AG09309 (cell line): Measurements from ENCODE around the gene EN2.

Experiments used
- DNase-seq: peaks from one replicate; pipeline ENCODE4 v3.0.0-alpha.2; 2010; ENCODE audit warnings: low read depth
- H3K4me3 ChIP-seq: 2 replicates; pipeline ENCODE4 v1.5.1; 2011; ENCODE audit warnings: mild to moderate bottlenecking, low read depth, low read length, moderate library complexity; ENCODE audit not compliant: control insufficient read depth
- CTCF ChIP-seq: IDR thresholded peaks from 2 replicates; pipeline ENCODE4 v1.5.1; 2011; ENCODE audit warnings: mild to moderate bottlenecking, low read depth, low read length, inconsistent platforms; ENCODE audit not compliant: insufficient read depth, control insufficient read depth; ENCODE audit errors: missing control alignments

The EN2 gene

GRCh38 chr7:155509725-155510551 is 52.0 kb downstream of the EN2 start:
- H3K4me3 ChIP-seq, result no peak overlapping the region
- TF ChIP-seq CTCF, result no peak
- DNase-seq, result no peak

DNA sequence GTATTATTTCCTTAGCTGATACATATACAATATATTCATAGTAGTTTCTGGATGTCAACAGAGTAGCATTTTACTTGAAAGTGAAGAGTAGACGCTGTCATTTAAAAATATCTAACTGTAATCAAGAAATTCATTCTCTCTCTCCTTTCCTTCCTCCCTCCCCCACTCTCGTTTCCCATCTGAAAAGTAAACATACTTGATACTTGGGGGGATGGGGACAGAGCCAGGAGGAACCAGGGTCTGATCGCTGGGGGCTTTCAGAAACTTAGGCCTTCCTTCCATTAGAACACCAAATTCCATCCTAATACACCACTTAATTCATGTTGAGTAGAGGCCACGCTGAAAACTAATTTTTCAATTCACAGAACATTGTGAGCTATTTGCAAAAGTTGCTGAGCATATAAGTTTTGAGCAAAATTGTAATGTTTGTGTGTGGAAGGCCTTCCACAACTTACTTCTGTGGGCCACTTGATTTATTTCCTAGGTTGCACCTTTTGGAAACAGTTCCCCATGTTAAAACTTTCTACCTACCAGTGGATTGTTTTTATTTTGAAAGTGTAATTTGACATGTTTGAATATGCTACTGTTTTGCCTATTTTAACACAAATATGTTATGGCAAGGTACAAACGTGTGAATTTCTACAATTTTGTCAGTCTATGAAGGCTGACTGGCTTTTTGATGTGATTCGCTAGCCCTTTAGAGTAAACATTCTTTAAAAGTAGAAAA is 53.2 kb downstream of the EN2 start:
- H3K4me3 ChIP-seq, result no peak overlapping the region
- no peak for DNase-seq
- TF ChIP-seq CTCF, result no peak

DNA sequence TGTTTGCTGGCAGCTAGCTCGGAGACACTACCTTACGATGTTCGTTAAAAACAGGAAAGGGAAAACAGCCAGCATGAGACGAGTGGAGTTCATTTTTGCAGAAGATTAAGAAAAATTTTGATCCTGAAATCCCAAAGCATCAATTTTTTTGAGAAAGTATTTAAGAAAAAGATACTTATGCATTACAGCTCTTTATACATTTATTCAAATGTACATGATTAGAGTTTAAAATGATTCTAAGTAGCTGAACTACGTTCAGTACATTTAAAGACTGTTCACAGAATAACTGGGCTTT is 53.7 kb downstream of the EN2 start:
- no peak for DNase-seq
- no peak for TF ChIP-seq CTCF
- no peak overlapping the region for H3K4me3 ChIP-seq

DNA sequence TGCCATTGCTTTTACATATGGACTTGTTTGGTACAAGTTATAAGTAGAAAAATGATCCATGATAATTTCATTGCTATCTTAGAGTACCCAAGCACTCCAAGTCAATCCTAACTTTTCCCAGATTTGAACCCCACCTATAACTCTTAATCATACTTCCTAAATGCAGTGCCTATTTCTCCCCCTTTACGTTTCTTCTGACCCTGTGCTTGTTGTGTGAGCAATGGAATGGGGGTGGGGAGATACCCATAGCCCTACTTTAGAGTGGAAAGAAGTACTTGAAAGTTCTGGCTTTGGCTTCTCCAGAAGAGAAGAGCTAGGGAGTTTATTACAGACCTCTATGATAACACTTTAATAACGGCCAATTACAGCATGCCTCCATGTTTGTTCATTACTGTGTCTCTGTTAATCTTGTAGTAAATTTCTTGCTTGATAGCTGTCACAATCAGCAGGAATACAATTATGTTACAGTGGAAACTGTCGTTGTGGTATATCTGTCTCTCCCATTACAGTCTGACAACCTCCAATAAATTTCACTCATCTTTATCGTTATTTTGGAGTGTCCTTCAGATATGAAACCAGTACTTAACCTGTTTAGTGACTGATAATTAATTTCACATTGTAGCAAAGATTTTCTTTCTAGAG is 54.4 kb downstream of the EN2 start:
- no peak for TF ChIP-seq CTCF
- DNase-seq, result no peak
- H3K4me3 ChIP-seq, result no peak overlapping the region

DNA sequence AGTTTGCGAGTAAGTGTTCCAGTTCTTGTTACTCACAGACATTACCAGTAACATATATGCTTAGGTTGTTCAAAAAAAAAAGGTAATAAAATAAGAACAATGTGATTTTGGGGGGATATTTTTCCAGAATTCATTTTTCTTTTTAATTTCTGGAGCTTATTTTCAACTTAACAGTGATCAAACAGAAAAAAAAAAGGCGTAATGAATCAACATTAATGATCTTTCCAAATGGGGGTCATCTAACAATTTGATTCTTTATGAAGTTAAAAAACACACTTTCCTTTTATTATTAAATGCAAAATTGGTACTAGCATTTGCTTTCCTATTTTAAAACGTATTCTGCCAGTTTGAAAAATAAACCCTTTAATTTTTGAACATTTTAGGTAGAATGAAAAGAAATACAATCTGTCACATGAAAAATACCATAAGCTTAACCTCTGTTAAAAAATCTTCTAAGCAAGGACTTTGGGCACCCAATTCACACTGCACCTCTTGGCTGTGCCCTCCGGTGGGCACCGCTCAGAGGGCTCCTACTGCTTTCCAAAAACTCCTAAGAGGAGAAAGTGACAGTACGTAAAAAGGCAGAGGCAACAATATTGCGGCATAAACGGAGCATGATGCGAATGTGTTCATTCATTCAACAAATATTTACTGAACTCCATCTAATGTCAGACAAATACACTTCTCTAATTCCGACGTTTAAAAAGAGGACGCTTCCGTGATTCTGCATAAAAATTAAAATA is 55.8 kb downstream of the EN2 start:
- no peak overlapping the region for H3K4me3 ChIP-seq
- no peak for DNase-seq
- no peak for TF ChIP-seq CTCF

- TF ChIP-seq CTCF, result no peak
- H3K4me3 ChIP-seq, result no peak overlapping the region
- no peak for DNase-seq
These were observed 56.4 kb downstream of the EN2 start for GRCh38 chr7:155514296-155514695.
